IMR-90 (cell line): ENCODE results near the gene PIAS1. TPM values are rescaled to one million over a fixed set of nuclear protein-coding genes. Genes with fewer than 3 reads are reported as not detected.

ENCODE experiments used
- ATAC-seq: fragments of 200-7000 bp; cut with Tn5 transposase; 2 replicates; pipeline ENCODE4 v1.9.1; 2020; ENCODE audit warnings: low read depth, mild to moderate bottlenecking, moderate library complexity
- BruUV-seq: library from RNA; stranded (reverse); fragments of 400-500 nt; replicated peaks from 2 replicates; lab custom pipeline; 2021; lab: Mats Ljungman, UMichigan
- CTCF ChIA-PET: fragments of 300-600 bp; formaldehyde crosslinking; extraction: SDS; loops from one replicate; lab custom pipeline; 2021; ENCODE audit warnings: antibody characterized with exemption; lab: Yijun Ruan, JAX
- POLR2A ChIA-PET: fragments of 300-600 bp; sonication (Branson Sonifier 250); formaldehyde crosslinking; loops from one replicate; lab custom pipeline; 2022; ENCODE audit warnings: antibody characterized with exemption; ENCODE audit not compliant: unreplicated experiment; lab: Charles Lee
- DNase-seq: peaks from one replicate; pipeline ENCODE4 v3.0.0; 2013
- H2AFZ ChIP-seq: replicated peaks from 2 replicates; pipeline ENCODE3; 2013; ENCODE audit warnings: low read length, mild to moderate bottlenecking; ENCODE audit not compliant: poor library complexity
- H2AK5ac ChIP-seq: 2 replicates; pipeline ENCODE4 v1.6.1; 2013; ENCODE audit warnings: low read depth, low read length, inconsistent platforms
- H2AK9ac ChIP-seq: replicated peaks from 2 replicates; pipeline ENCODE3; 2013; ENCODE audit warnings: mild to moderate bottlenecking, low read depth, low read length, moderate library complexity; ENCODE audit not compliant: poor library complexity
- H2BK120ac ChIP-seq: 2 replicates; pipeline ENCODE4 v1.6.1; 2013; ENCODE audit warnings: low read depth, low read length, inconsistent platforms
- H2BK15ac ChIP-seq: 3 replicates; pipeline ENCODE4 v1.6.1; 2013; ENCODE audit warnings: low read depth, low read length, inconsistent platforms
- H2BK20ac ChIP-seq: 2 replicates; pipeline ENCODE4 v1.6.1; 2013; ENCODE audit warnings: low read depth, mild to moderate bottlenecking, inconsistent platforms, low read length, moderate library complexity
- H2BK5ac ChIP-seq: 2 replicates; pipeline ENCODE4 v1.6.1; 2013; ENCODE audit warnings: mild to moderate bottlenecking, low read depth, low read length, inconsistent platforms; ENCODE audit not compliant: poor library complexity, severe bottlenecking
- H3K14ac ChIP-seq: replicated peaks from 2 replicates; pipeline ENCODE4 v1.6.1; 2013; ENCODE audit warnings: low read depth, low read length, inconsistent platforms
- H3K18ac ChIP-seq: 2 replicates; pipeline ENCODE4 v1.6.1; 2013; ENCODE audit warnings: low read depth, low read length, control low read depth
- H3K23ac ChIP-seq: 2 replicates; pipeline ENCODE4 v1.6.1; 2013; ENCODE audit warnings: low read depth, low read length, inconsistent platforms
- H3K27ac ChIP-seq: 2 replicates; pipeline ENCODE4 v1.5.1; 2013; ENCODE audit warnings: mild to moderate bottlenecking, control low read depth, low read length; ENCODE audit not compliant: insufficient read depth
- H3K27me3 ChIP-seq: 2 replicates; pipeline ENCODE4 v1.6.1; 2013; ENCODE audit warnings: low read length; ENCODE audit not compliant: control insufficient read depth, insufficient read depth
- H3K36me3 ChIP-seq: 2 replicates; pipeline ENCODE4 v1.6.1; 2013; ENCODE audit warnings: low read length, mixed read lengths; ENCODE audit not compliant: control insufficient read depth, insufficient read depth
- H3K4ac ChIP-seq: 2 replicates; pipeline ENCODE4 v1.6.1; 2013; ENCODE audit warnings: low read depth, low read length, inconsistent platforms
- H3K4me1 ChIP-seq: 2 replicates; pipeline ENCODE4 v1.6.1; 2013; ENCODE audit warnings: low read length, mixed read lengths; ENCODE audit not compliant: control insufficient read depth, insufficient read depth
- H3K4me2 ChIP-seq: 2 replicates; pipeline ENCODE4 v1.6.1; 2013; ENCODE audit warnings: low read depth, mild to moderate bottlenecking, control low read depth, low read length, moderate library complexity
- H3K4me3 ChIP-seq: 2 replicates; pipeline ENCODE4 v1.5.1; 2013; ENCODE audit warnings: low read depth, mild to moderate bottlenecking, control low read depth, low read length, moderate library complexity; ENCODE audit not compliant: insufficient read depth
- H3K56ac ChIP-seq: 2 replicates; pipeline ENCODE4 v1.6.1; 2013; ENCODE audit warnings: low read length, inconsistent platforms; ENCODE audit not compliant: insufficient read depth; ENCODE audit errors: extremely low read depth
- H3K79me1 ChIP-seq, 2 experiments: 2 replicates each; pipeline ENCODE4 v1.6.1; 2013; ENCODE audit warnings: low read length in 2 of 2, inconsistent platforms in 1 of 2, low read depth in 1 of 2
- H3K9ac ChIP-seq: 2 replicates; pipeline ENCODE4 v1.6.1; 2013; ENCODE audit warnings: low read depth, low read length, control low read depth
- H3K9me1 ChIP-seq: 2 replicates; pipeline ENCODE4 v1.6.1; 2013; ENCODE audit warnings: low read length, inconsistent platforms; ENCODE audit not compliant: insufficient read depth
- H3K9me3 ChIP-seq: 2 replicates; pipeline ENCODE4 v1.6.1; 2013; ENCODE audit warnings: low read length; ENCODE audit not compliant: control insufficient read depth, insufficient read depth
- H4K20me1 ChIP-seq: 2 replicates; pipeline ENCODE4 v1.6.1; 2013; ENCODE audit warnings: low read length, inconsistent platforms; ENCODE audit not compliant: insufficient read depth
- H4K5ac ChIP-seq: 2 replicates; pipeline ENCODE4 v1.6.1; 2013; ENCODE audit warnings: mild to moderate bottlenecking, low read depth, low read length, control low read depth
- H4K8ac ChIP-seq, 2 experiments: 2 replicates each; pipeline ENCODE4 v1.6.1; 2013; ENCODE audit warnings: low read depth in 2 of 2, low read length in 2 of 2, control low read depth in 1 of 2, inconsistent platforms in 1 of 2
- H4K91ac ChIP-seq: 2 replicates; pipeline ENCODE4 v1.6.1; 2013; ENCODE audit warnings: low read depth, low read length, inconsistent platforms; ENCODE audit not compliant: insufficient read depth
- CHD1 ChIP-seq: IDR thresholded peaks from 2 replicates; pipeline ENCODE4 v1.6.1; 2012; ENCODE audit warnings: low read depth, low read length, improper control_type of control experiment
- MAFK ChIP-seq: IDR thresholded peaks from 2 replicates; pipeline ENCODE4 v1.6.1; 2012; ENCODE audit warnings: low read depth, low read length, improper control_type of control experiment
- dilution Hi-C: fragments of 300-500 bp; cut with HindIII; formaldehyde crosslinking; loops from one replicate; pipeline ENCODE4 v1.14.3; 2018; ENCODE audit warnings: low sequenced_read_pairs; ENCODE audit not compliant: unreplicated experiment
- in situ Hi-C: fragments of 300-500 bp; cut with MboI; formaldehyde crosslinking; loops from 3 replicates; pipeline ENCODE4 v1.14.3; 2019; ENCODE audit warnings: low sequenced_read_pairs, inconsistent platforms, mixed read lengths
- intact Hi-C: fragments of 100-400 bp; cut with micrococcal nuclease; formaldehyde crosslinking; loops from 2 replicates; pipeline ENCODE4 v1.10.0; 2022
- polyA plus RNA-seq, 3 experiments: library from polyadenylated mRNA; depleted of rRNA; stranded (reverse); fragments of >200 nt; gene quantifications; 2 replicates each; pipeline ENCODE4 v1.2.3, GENCODE V29; 2012; ENCODE audit warnings: low replicate concordance in 1 of 3
- total RNA-seq: library from RNA; depleted of rRNA; stranded (reverse); fragments of >200 nt; gene quantifications from 2 replicates; pipeline ENCODE4 v1.2.3, GENCODE V29; 2012

The PIAS1 gene
- total and polyA plus RNA-seq, 2 of the 4 experiments (the other 2 are of a cell fraction): 20.0 to 63.6 TPM

GRCh38 chr15:68029959-68030358, 24.2 kb upstream of the PIAS1 start:
- BruUV-seq: no TSS peak
- no peaks in the 10 kb centered on the region for H3K79me1 ChIP-seq
- no peak for ATAC-seq

More at GRCh38 chr15:68029959-68030358, 24.2 kb upstream of the PIAS1 start:
- no peak overlapping the region for H3K4me2 ChIP-seq
- intact Hi-C loops (loop anchor here (5.0 kb wide), 2 partner anchors 33 to 43 kb away; no protein-coding TSS in a partner anchor), in situ Hi-C loops (no loop called here), dilution Hi-C loops (no loop called here)
- CTCF ChIA-PET: no interaction called here
- H3K14ac ChIP-seq: no peak overlapping the region
- H3K27ac ChIP-seq: no peak overlapping the region
- DNase-seq: no peak
- H4K8ac ChIP-seq: no peak overlapping the region
- no peak overlapping the region for H2AFZ ChIP-seq
- H2AK5ac ChIP-seq: no peak overlapping the region
- H3K23ac ChIP-seq: no peak overlapping the region
- no peak overlapping the region for H4K91ac ChIP-seq
- H2BK20ac ChIP-seq: no peak overlapping the region
- H3K27me3 ChIP-seq: peaks cover 35% of the 10 kb centered on the region
- H2AK9ac ChIP-seq: no peak overlapping the region
- H3K36me3 ChIP-seq: no peaks in the 10 kb centered on the region
- H3K4me1 ChIP-seq: no peaks in the 10 kb centered on the region
- H2BK5ac ChIP-seq: no peak overlapping the region
- no peak overlapping the region for H3K4ac ChIP-seq
- H3K56ac ChIP-seq: no peak overlapping the region
- no peaks in the 10 kb centered on the region for H3K9me1 ChIP-seq
- H3K4me3 ChIP-seq: no peak overlapping the region
- H2BK120ac ChIP-seq: no peak overlapping the region
- no peak overlapping the region for H2BK15ac ChIP-seq
- H3K18ac ChIP-seq: no peak overlapping the region
- TF ChIP-seq MAFK (no peak), CHD1 (no peak)
- POLR2A ChIA-PET: interaction anchor here (0.6 kb wide), 1 partner anchor 63 kb away, joined by 8 read pairs; no protein-coding TSS in a partner anchor
- H4K5ac ChIP-seq: no peak overlapping the region
- no peaks in the 10 kb centered on the region for H4K20me1 ChIP-seq
- H3K9me3 ChIP-seq: no peaks in the 10 kb centered on the region
- H3K9ac ChIP-seq: no peak overlapping the region
